ENCODE results near the gene ARAP2. TPM values are rescaled to one million over a fixed set of nuclear protein-coding genes. Genes with fewer than 3 reads are reported as not detected.

Gene ARAP2
- total and polyA plus RNA-seq, 2 of the 13 experiments (the other 11 are each of a cell fraction or from before 2014, with no cell fraction given) = 0.37 to 1.4 TPM

- Histone ChIP-seq H3K4me2 (ENCODE audit: low read depth, low read length) (no peak overlapping the region), H4K20me1 (ENCODE audit: insufficient read depth, low read length) (no peaks in the 10 kb centered on the region), H3K4me3 (replicated peaks in 1 of 3; ENCODE audit: insufficient read depth in 1 of 3, low read depth in 2 of 3, low read length in 3 of 3) (no peak overlapping the region), H3K27me3 (ENCODE audit: control insufficient read depth in 1 of 2, insufficient read depth in 2 of 2, low read length in 2 of 2) (no peaks in the 10 kb centered on the region), H3K27ac (ENCODE audit: extremely low read length, insufficient read depth, low read length) (no peak overlapping the region), H3K79me2 (ENCODE audit: insufficient read depth, low read length) (no peaks in the 10 kb centered on the region), H3K36me3 (replicated peaks in 1 of 2; ENCODE audit: control insufficient read depth in 1 of 2, insufficient read depth in 2 of 2, low read length in 2 of 2) (no peaks in the 10 kb centered on the region), H2AFZ (ENCODE audit: low read length) (no peak overlapping the region), H3K9ac (ENCODE audit: insufficient read depth, low read depth, low read length) (no peak overlapping the region), H3K9me3 (ENCODE audit: low read length) (no peaks in the 10 kb centered on the region), H3K4me1 (ENCODE audit: insufficient read depth, low read length) (no peaks in the 10 kb centered on the region)
- in situ Hi-C loops (cut with HindIII; ENCODE audit: extremely low pct_ligation_motif_present, low pct_unique_long_range_greater_than_20kb) (no loop called here), intact Hi-C loops (cut with micrococcal nuclease; ENCODE audit: unreplicated experiment) (no loop called here)
- TF ChIP-seq ZFP36L1 (CRISPR knock-in tag; IDR thresholded peaks at IDR 0.05) (no peak), PRMT3 (CRISPR knock-in tag; IDR thresholded peaks at IDR 0.05; ENCODE audit: borderline replicate concordance, low read depth) (no peak), AKNA (CRISPR knock-in tag; IDR thresholded peaks at IDR 0.05; ENCODE audit: borderline replicate concordance) (no peak), CCDC6 (CRISPR knock-in tag; IDR thresholded peaks at IDR 0.05) (no peak), SIN3B (IDR thresholded peaks at IDR 0.05; ENCODE audit: low read length) (no peak), CHD2 (IDR thresholded peaks at IDR 0.05; ENCODE audit: low read depth, low read length) (no peak), ZFP62 (CRISPR knock-in tag; IDR thresholded peaks at IDR 0.05) (no peak), SNRNP70 (IDR thresholded peaks at IDR 0.05; ENCODE audit: low read depth, low read length) (no peak), ZMYM4 (CRISPR knock-in tag; IDR thresholded peaks at IDR 0.05) (no peak), RFX3 (CRISPR knock-in tag; IDR thresholded peaks at IDR 0.05) (no peak), HIC2 (CRISPR knock-in tag; IDR thresholded peaks at IDR 0.05; ENCODE audit: low read depth) (no peak), MEIS1 (CRISPR knock-in tag; IDR thresholded peaks at IDR 0.05; ENCODE audit: borderline replicate concordance) (no peak), ZNF280D (CRISPR knock-in tag; IDR thresholded peaks at IDR 0.05) (no peak)
- FAIRE-seq = no peak
- DNase-seq (ENCODE audit: low spot score) = no peak
- BruUV-seq (replicated peaks) = no TSS peak
- ChIA-PET POLR2A (no interaction called here), CTCF (ENCODE audit: low intra/inter-chr PET ratio, low total read pairs) (no interaction called here)
- ATAC-seq = no peak
- WGBS (ENCODE audit: low lambda C conversion rate) = 4% methylated on average over 2 of the region's 2 CpGs
These were observed 190.4 kb downstream of the ARAP2 start for GRCh38 chr4:36053930-36054329.
